Activated CD8-positive, alpha-beta memory T cell treated with anti-CD3 and anti-CD28 coated beads for 1 hour (primary cell): Measurements from ENCODE around the gene PDE3B.
"Not testable (repeated sequence)": the region's sequence is repeated elsewhere in the genome, so short reads cannot be mapped to it uniquely, and the experiment has no call there.

Experiments used
- DNase-seq, 2 donors: peaks; one replicate each; pipeline ENCODE4 v3.0.0-alpha.2; 2020; ENCODE audit warnings: low read depth in 1 of 2; ENCODE audit errors: extremely low read depth in 1 of 2

Gene PDE3B

DNA sequence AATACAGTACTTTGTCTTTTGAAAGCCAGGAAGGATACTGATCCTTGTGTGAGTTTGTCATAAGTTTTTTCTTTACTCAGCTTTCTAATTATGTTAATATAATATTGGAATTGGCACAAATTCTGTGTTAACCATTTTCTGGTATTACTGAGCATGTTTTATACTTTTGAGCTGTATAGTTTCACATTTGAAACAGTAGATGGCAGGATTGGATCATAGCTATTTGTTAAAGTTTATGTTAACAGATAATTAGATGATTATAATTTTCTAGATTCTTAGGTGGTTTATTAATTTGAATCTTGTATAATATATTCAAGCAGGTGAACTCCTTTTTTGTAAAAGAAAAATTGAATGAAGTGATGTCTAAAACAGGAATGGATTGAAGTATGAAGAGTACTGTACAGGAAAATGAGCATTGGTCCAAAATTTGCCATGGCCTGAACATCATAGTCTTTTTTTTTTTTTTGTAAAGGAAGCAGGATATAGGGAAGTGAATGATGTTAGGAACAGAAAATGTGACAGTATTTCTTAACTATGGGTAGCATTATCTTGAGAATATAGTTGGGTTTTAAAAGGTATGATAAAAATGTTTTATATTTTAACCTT is 146.4 kb downstream of the PDE3B start:
- no peak for DNase-seq

- no peak for DNase-seq
Measured at GRCh38 chr11:14793546-14793945, 149.9 kb downstream of the PDE3B start.

DNA sequence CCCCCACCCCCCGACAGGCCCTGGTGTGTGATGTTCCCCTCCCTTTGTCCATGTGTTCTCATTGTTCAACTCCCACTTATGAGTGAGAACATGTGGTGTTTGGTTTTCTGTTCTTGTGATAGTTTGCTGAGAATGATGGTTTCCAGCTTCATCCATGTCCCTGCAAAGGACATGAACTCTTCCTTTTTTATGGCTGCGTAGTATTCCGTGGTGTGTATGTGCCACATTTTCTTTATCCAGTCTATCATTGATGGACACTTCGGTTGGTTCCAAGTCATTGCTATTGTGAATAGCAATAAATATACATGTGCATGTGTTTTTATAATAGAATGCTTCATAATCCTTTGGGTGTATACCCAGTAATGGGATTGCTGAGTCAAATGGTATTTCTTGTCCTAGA is 152.4 kb downstream of the PDE3B start:
- DNase-seq = not testable (repeated sequence)

- DNase-seq = no peak
Measured at GRCh38 chr11:14803846-14804245, 160.2 kb downstream of the PDE3B start.

- no peak for DNase-seq
Measured at GRCh38 chr11:14809466-14809865, 165.9 kb downstream of the PDE3B start.

DNA sequence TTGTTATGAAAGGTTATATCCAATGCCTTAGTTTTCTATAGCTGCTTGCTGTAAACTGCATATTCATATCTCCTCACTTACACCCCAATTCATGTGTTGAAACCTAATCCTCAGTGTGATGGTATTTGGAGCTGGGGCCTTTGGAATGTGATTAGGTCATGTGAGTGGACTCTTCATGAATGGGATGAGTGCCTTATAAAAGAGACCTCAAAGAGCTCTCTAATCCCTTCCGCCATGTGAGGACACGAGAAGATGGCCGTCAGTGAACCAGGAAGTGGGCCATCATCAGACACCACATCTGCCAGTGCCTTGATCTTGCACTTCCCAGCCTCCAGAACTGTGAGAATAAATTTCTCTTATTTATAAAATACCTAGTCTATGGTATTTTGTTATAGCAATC is 169.2 kb downstream of the PDE3B start:
- DNase-seq = no peak

- DNase-seq = no peak
Measured at GRCh38 chr11:14813516-14813915, 169.9 kb downstream of the PDE3B start.

GRCh38 chr11:14818779-14819178 is 175.2 kb downstream of the PDE3B start:
- no peak for DNase-seq

DNA sequence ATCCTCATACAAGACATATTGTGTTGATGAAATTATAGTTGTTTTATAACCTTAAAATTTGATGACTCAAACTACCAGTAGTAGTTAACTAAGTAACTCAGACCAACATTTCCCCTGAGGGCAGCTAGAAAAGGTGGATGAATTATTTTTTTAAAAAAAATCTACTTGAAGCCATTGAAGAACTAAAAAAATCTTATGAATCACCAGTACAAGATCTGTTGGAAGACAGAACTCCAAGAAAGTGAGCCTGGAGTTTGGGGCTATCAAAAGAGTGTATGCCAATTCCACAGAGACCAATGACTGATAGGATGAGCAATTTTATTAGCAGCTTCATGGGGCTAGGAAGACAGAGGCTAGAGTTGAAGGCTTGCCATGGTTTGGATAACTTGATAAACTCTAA is 176.0 kb downstream of the PDE3B start:
- no peak for DNase-seq

DNA sequence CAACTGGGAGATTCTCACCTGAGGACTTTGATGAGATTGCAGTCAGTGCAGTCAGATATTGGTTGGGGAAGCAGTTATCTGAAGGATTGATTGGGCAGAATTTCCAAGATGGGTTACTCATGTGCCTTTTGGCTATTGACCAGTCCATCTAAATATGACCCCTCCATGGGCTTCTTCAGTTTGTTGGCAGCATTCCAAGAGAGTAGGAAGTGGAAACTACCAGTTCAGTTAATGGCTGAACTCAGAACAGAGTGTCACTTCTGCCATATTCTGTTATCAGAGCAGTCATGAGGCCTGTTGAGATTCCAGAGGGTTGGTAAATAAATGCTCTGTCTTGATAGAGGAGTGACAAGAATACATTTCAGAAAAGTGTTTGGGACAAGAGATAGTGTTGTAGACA is 177.4 kb downstream of the PDE3B start:
- DNase-seq = no peak

- no peak for DNase-seq
Measured at GRCh38 chr11:14826600-14826999, 183.0 kb downstream of the PDE3B start.

DNA sequence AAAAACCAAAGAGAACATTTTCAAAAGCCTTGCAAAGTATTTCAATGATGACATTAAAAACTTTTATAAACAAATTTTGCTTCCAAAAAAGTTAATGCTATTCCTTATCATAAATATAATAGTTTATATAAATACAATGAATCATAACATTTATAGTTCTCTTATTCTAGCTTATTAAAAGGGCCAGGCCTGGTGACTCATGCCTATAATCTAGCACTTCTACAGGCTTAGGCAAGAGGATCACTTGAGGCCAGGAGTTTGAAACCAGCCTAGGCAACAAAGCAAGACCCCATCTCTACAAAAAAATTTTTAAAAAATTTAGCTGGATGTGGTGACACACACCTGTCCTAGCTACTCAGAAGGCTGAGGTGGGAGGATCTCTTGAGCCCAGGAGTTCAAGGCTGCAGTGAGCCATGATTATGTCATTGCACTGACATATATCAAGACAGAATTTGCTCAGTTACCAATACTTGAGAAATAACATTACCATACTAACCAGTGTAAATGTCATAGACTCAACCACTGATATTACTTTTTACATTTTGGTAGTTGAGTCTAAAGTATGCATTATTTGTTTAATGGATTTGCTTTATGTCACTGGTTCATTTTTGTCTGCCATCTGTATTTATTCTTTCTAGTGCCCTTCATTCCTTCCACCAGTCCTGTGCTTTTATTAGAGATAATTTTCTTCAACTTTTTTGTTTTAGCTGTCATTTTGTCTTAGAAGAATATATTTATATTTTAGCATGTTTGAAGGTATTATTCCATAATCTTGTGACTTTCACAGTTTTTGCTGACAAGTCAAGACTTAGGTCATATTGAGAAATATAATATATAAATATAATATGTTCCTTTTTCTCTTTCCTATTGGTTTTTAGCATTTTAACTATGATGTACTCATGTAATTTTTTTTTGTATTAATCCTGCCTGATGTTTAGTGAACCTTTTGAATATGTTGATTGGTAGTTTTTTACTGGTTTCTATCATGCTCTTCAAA is 192.2 kb downstream of the PDE3B start:
- DNase-seq = no peak

DNA sequence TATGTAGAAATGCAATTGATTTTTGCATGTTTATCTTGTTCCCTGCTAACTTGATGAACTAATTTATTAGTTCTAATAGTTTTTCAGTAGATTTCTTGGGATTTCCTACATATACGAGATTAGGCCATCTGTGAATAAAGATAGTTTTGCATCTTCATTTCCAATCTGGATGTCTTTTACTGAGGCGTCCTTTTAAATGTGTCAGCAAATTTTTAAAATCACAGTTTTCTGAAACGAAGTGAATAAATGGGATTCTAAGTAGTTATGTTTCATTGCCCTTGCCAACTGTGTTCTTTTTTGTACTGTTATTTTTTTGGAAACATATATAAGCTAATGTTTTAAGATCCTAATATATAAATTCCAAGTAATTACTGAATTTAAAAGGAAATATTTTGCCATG is 198.4 kb downstream of the PDE3B start:
- DNase-seq = no peak

DNA sequence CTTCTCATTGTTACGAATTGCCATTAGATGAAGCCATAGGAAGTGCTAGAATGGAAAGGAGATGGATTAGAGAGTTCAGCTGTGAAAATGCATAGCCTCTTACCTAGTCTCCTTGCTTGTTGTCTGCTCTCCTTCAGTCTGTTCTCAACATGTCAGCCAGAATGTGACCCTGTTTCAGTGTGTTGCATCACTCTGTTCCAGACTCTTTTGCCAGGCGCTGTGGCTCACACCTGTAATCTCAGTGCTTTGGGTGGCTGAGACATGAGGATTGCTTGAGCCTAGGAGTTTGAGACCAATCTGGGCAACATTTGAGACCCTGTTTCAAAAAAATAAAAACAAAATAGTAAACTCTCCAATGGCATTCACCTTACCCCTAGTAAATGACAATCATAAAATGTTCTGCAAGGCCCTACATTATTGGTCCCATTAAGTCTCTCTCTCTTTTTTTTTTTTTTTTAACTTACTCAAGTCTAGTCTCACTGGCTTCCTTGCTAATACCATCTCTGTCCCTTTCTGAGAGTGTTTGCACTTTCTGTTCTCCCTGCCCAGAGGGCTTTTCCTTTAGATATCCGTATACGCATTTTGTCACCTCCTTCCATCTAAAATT is 209.1 kb downstream of the PDE3B start:
- no peak for DNase-seq

GRCh38 chr11:14854057-14854456 is 210.5 kb downstream of the PDE3B start:
- DNase-seq = no peak

DNA sequence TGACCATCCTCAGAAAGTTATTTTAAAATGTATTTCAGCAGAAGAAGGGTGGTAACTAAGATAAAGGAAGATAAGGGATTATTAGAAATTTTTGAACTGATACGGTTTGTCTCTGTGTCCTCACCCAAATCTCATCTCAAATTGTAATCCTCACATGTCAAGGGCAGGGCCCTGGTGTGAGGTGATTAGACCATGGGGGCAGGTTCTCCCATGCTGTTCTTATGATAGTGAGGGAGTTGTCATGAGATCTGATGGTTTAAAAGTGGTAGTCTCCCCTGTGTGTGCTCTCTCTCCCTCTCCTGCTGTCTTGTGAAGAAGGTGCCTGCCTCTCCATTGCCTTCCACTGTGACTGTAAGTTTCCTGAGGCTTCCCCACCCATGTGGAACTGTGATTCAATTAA is 212.3 kb downstream of the PDE3B start:
- DNase-seq = no peak

GRCh38 chr11:14857621-14858020 is 214.0 kb downstream of the PDE3B start:
- no peak for DNase-seq

GRCh38 chr11:14858404-14858803 is 214.8 kb downstream of the PDE3B start:
- no peak for DNase-seq

DNA sequence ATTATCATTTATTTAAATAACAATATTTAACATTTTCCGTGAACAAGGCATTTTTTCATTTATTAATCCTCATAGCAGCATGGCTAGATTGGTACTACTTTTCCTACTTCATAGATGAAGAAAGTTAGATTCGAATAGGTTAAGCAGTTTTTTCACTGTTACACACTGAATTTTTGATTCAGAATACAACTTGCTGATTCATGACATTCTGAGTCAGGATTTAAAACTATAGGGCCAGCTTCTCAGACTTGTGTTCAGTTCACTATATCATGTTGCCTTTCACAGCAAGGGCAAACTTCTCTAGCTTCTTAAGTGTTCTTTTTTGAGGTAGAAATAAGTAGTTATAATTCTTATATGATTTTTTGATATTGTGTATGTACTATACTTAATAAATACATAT is 216.9 kb downstream of the PDE3B start:
- no peak for DNase-seq

DNA sequence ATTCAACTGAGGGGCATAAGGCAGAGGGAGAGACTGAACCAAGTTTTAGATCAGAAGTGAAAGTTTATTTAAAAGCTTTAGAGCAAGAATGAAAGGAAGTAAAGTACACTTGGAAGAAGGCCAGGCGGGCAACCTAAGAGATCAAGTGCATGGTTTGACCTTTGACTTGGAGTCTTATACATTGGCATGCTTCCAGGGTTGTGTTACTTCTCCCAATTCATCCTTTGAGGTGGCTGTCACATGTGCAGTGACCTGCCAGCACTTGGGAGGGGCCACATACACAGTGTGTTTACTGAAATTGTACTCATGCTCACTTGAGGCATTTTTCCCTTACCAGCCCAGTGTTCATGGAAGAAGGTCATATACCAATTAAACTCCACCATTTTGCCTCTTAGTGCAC is 218.1 kb downstream of the PDE3B start:
- DNase-seq = no peak

- not testable (repeated sequence) for DNase-seq
Measured at GRCh38 chr11:14863775-14864174, 220.2 kb downstream of the PDE3B start.

- no peak for DNase-seq
Measured at GRCh38 chr11:14872032-14872431, 228.4 kb downstream of the PDE3B start.
